Liver (tissue), 9 donors: ENCODE results near the gene MTOR. TPM values are rescaled to one million over a fixed set of nuclear protein-coding genes. Genes with fewer than 3 reads are reported as not detected.

Source experiments
- DNase-seq: peaks from one replicate; pipeline ENCODE4 v3.0.0-alpha.2; 2017; ENCODE audit warnings: low spot score
- H3K27ac ChIP-seq, 2 donors: one replicate each; pipeline ENCODE4 v1.7.0; 2013; ENCODE audit warnings: inconsistent platforms in 2 of 2, low read length in 2 of 2, control low read depth in 1 of 2, low read depth in 1 of 2, mild to moderate bottlenecking in 1 of 2
- H3K27me3 ChIP-seq, 4 donors: one replicate each; pipeline versions ENCODE4 v1.6.1 to v1.7.0; 2013; ENCODE audit warnings: low read length in 3 of 4, inconsistent platforms in 1 of 4, mild to moderate bottlenecking in 1 of 4, moderate library complexity in 1 of 4; ENCODE audit not compliant: control insufficient read depth in 4 of 4, insufficient read depth in 4 of 4
- H3K36me3 ChIP-seq, 4 donors: one replicate each; pipeline versions ENCODE4 v1.6.1 to v1.7.0; 2013; ENCODE audit warnings: low read length in 3 of 4, mild to moderate bottlenecking in 3 of 4, low read depth in 1 of 4, moderate library complexity in 1 of 4; ENCODE audit not compliant: control insufficient read depth in 4 of 4, insufficient read depth in 3 of 4
- H3K4me1 ChIP-seq, 4 donors: one replicate each; pipeline versions ENCODE4 v1.6.1 to v1.7.0; 2013; ENCODE audit warnings: low read length in 3 of 4, mild to moderate bottlenecking in 3 of 4, moderate library complexity in 1 of 4; ENCODE audit not compliant: control insufficient read depth in 4 of 4, insufficient read depth in 4 of 4
- H3K4me3 ChIP-seq, 3 donors: one replicate each; pipeline versions ENCODE4 v1.6.1 to v1.7.0; 2013; ENCODE audit warnings: low read length in 3 of 3, control low read depth in 1 of 3, low read depth in 1 of 3, mild to moderate bottlenecking in 1 of 3
- H3K9ac ChIP-seq, 2 donors: one replicate each; pipeline ENCODE4 v1.7.0; 2013; ENCODE audit warnings: low read length in 2 of 2, mild to moderate bottlenecking in 2 of 2, moderate library complexity in 2 of 2, control low read depth in 1 of 2, low read depth in 1 of 2
- H3K9me3 ChIP-seq, 4 donors: one replicate each; pipeline versions ENCODE4 v1.6.1 to v1.7.0; 2013; ENCODE audit warnings: low read length in 3 of 4; ENCODE audit not compliant: control insufficient read depth in 4 of 4
- EGR1 ChIP-seq, 2 donors: IDR thresholded peaks; 2 replicates each; pipeline ENCODE4 v1.6.1; 2016 to 2018; ENCODE audit warnings: antibody characterized with exemption in 2 of 2, low read depth in 2 of 2
- FOXA1 ChIP-seq: IDR thresholded peaks from 2 replicates; pipeline ENCODE4 v1.6.1; 2016; ENCODE audit warnings: antibody characterized with exemption
- FOXA2 ChIP-seq: IDR thresholded peaks from 2 replicates; pipeline ENCODE4 v1.6.1; 2016; ENCODE audit warnings: antibody characterized with exemption
- GABPA ChIP-seq, 2 donors: IDR thresholded peaks in 1 of 2; conservative IDR thresholded peaks in 1 of 2; 2 replicates each; pipeline ENCODE4 v1.6.1; 2016; ENCODE audit warnings: antibody characterized with exemption in 2 of 2, mild to moderate bottlenecking in 1 of 2, moderate library complexity in 1 of 2
- HNF4A ChIP-seq, 2 donors: conservative IDR thresholded peaks; 2 replicates each; pipeline ENCODE4 v1.6.1; 2016; ENCODE audit warnings: antibody characterized with exemption in 2 of 2, mild to moderate bottlenecking in 2 of 2
- HNF4G ChIP-seq: IDR thresholded peaks from 2 replicates; pipeline ENCODE4 v1.6.1; 2016; ENCODE audit warnings: antibody characterized with exemption
- JUND ChIP-seq, 2 donors: IDR thresholded peaks; 2 replicates each; pipeline ENCODE4 v1.6.1; 2016; ENCODE audit warnings: antibody characterized with exemption in 2 of 2
- NR2F2 ChIP-seq: IDR thresholded peaks from 2 replicates; pipeline ENCODE4 v1.6.1; 2016; ENCODE audit warnings: antibody characterized with exemption
- RAD21 ChIP-seq, 2 donors: IDR thresholded peaks; 2 replicates each; pipeline ENCODE4 v1.6.1; 2016; ENCODE audit warnings: antibody characterized with exemption in 2 of 2, mild to moderate bottlenecking in 2 of 2
- RXRA ChIP-seq, 2 donors: IDR thresholded peaks; 2 replicates each; pipeline ENCODE4 v1.6.1; 2017 to 2018; ENCODE audit warnings: antibody characterized with exemption in 2 of 2, mild to moderate bottlenecking in 1 of 2
- SP1 ChIP-seq: IDR thresholded peaks from 2 replicates; pipeline ENCODE4 v1.6.1; 2018; ENCODE audit warnings: antibody characterized with exemption, mild to moderate bottlenecking
- TAF1 ChIP-seq: conservative IDR thresholded peaks from 2 replicates; pipeline ENCODE4 v1.6.1; 2016; ENCODE audit warnings: antibody characterized with exemption, mild to moderate bottlenecking
- YY1 ChIP-seq: IDR thresholded peaks from 2 replicates; pipeline ENCODE4 v1.6.1; 2016; ENCODE audit warnings: antibody characterized with exemption, mild to moderate bottlenecking
- WGBS: extraction: QIAGEN DNeasy Blood & Tissue Kit; methylation state at CpG from one replicate; pipeline ENCODE4 v1.1.7; 2013; 5-methylcytosine and 5-hydroxymethylcytosine counted together
- polyA plus RNA-seq, 2 donors: library from polyadenylated mRNA; stranded (reverse) in 1 of 2; unstranded in 1 of 2; fragments of 200-250 nt in 1 of 2; fragments of >200 nt in 1 of 2; fragmentation: Nextera tagmentation in 1 of 2; extraction: Ambion mirVana in 1 of 2; gene quantifications; one replicate each; pipeline versions ENCODE4 v1.2.1 to v1.2.3, GENCODE V29; 2013 to 2015
- total RNA-seq, 2 donors: library from RNA; depleted of rRNA; stranded (reverse); fragments of >200 nt; gene quantifications; one replicate each; pipeline ENCODE4 v1.2.3, GENCODE V29; 2014
- TF ChIP-seq, protein P1 (sequence below): IDR thresholded peaks from 2 replicates; pipeline ENCODE4 v1.6.1; 2016; ENCODE audit warnings: antibody characterized with exemption
- TF ChIP-seq, protein P2 (sequence below): IDR thresholded peaks from 2 replicates; pipeline ENCODE4 v1.6.1; 2016; ENCODE audit warnings: antibody characterized with exemption
- TF ChIP-seq, protein P3 (sequence below): IDR thresholded peaks from 2 replicates; pipeline ENCODE4 v1.6.1; 2016; ENCODE audit warnings: antibody characterized with exemption, mild to moderate bottlenecking
- TF ChIP-seq, protein P4 (sequence below): IDR thresholded peaks from 2 replicates; pipeline ENCODE4 v1.6.1; 2016; ENCODE audit warnings: antibody characterized with exemption
- TF ChIP-seq, protein P5 (sequence below): fragments of 150-350 bp; IDR thresholded peaks from 2 replicates; pipeline ENCODE4 v1.5.1; 2017; ENCODE audit warnings: improper control_type of control experiment, low read depth, low read length; ENCODE audit not compliant: missing input control
- donor health status: healthy.
- donor health status: healthy.
- donor health status: healthy.
- donor health status: healthy.
- donor health status: healthy.

The MTOR gene
- total RNA-seq = 10 to 100 TPM; 21.8 to 45.0 TPM
- polyA plus RNA-seq = 10 to 100 TPM; 11.6 to 18.0 TPM

DNA sequence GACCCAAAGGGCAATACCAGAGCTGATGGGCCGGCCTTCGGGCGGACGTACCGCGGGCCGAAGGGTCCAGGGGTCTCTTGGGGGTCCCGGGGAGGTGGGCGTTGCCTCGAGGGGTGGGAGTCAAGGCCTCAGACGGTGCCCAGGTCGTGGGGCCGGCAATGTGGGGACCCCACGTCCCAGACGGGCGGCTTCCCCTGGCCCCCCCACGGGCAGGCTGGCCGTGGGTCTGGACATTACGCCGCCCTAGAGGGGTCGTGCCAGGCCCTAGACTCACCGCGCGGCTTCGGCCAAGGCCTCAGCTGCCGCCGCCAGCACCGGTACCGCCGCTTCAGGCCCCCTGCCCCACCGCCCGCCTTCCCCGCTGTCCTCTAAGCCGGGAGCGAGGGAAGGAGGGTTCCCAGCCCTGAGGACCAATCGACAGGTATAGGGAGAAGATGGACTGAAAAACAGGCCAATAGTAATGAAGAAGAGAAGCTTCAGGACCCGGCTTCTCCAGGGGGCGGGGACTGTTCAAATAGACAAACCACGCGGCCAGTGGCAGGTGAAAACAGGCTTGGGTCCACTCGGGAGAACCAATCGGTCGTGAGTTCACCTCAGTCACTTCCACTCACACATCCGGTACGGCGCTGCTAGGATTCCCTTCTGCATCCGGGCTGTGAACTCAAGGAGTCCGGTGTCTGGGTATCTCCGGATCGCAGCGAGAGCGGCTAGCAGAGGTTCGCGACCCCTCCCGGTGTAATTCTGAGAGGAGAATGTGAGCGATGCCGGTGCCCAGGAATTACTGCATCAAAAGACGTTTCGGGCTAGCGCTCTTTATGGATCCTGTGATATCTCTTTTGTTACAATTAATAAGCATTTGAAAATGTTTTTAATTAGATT is at the start of gene MTOR:
TSS of gene MTOR (minus strand) at position 381 of the 879 bp plus-strand sequence. CDS start 3,142 bp downstream, outside the sequence.
- Histone ChIP-seq H3K4me3 (peak within 1 kb of the TSS; percentile 88 to 97 (median 97)), H3K9me3 (no peaks in the 10 kb centered on the region), H3K9ac (peak within 1 kb of the TSS; percentile 84 to 91), H3K4me1 (peaks cover 2 to 10% (median 7%) of the 10 kb centered on the region in 4 donors), H3K27me3 (no peaks in the 10 kb centered on the region), H3K27ac (peak within 1 kb of the TSS; percentile 87 to 93), H3K36me3 (peaks cover 6 to 16% (median 12%) of the 10 kb centered on the region in 4 donors)
- under 1% methylated on average over 60 of the region's 60 CpGs for WGBS
- TF ChIP-seq, protein P1, sequence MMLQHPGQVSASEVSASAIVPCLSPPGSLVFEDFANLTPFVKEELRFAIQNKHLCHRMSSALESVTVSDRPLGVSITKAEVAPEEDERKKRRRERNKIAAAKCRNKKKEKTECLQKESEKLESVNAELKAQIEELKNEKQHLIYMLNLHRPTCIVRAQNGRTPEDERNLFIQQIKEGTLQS = no peak
- TF ChIP-seq, protein P2, sequence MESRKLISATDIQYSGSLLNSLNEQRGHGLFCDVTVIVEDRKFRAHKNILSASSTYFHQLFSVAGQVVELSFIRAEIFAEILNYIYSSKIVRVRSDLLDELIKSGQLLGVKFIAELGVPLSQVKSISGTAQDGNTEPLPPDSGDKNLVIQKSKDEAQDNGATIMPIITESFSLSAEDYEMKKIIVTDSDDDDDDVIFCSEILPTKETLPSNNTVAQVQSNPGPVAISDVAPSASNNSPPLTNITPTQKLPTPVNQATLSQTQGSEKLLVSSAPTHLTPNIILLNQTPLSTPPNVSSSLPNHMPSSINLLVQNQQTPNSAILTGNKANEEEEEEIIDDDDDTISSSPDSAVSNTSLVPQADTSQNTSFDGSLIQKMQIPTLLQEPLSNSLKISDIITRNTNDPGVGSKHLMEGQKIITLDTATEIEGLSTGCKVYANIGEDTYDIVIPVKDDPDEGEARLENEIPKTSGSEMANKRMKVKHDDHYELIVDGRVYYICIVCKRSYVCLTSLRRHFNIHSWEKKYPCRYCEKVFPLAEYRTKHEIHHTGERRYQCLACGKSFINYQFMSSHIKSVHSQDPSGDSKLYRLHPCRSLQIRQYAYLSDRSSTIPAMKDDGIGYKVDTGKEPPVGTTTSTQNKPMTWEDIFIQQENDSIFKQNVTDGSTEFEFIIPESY = peak; percentile 61
- TF ChIP-seq HNF4A (conservative IDR thresholded peaks at IDR 0.05) (peak; percentile 27 to 61), FOXA2 (no peak), TAF1 (peak; percentile 62), FOXA1 (peak; percentile 28), EGR1 (IDR thresholded peaks at IDR 0.05; ENCODE audit: low read depth in 2 of 2) (no peak), HNF4G (no peak), JUND (IDR thresholded peaks at IDR 0.05) (peak in 1 of 2 donors; percentile 27), RXRA (IDR thresholded peaks at IDR 0.05) (peak; percentile 84 to 95), RAD21 (IDR thresholded peaks at IDR 0.05) (peak in 1 of 2 donors; percentile 33), NR2F2 (peak; percentile 70), YY1 (peak; percentile 88), GABPA (IDR thresholded peaks at IDR 0.05 in 1 of 2, conservative IDR thresholded peaks at IDR 0.05 in 1 of 2) (peak; percentile 100), SP1 (peak; percentile 98)
- TF ChIP-seq, protein P3, sequence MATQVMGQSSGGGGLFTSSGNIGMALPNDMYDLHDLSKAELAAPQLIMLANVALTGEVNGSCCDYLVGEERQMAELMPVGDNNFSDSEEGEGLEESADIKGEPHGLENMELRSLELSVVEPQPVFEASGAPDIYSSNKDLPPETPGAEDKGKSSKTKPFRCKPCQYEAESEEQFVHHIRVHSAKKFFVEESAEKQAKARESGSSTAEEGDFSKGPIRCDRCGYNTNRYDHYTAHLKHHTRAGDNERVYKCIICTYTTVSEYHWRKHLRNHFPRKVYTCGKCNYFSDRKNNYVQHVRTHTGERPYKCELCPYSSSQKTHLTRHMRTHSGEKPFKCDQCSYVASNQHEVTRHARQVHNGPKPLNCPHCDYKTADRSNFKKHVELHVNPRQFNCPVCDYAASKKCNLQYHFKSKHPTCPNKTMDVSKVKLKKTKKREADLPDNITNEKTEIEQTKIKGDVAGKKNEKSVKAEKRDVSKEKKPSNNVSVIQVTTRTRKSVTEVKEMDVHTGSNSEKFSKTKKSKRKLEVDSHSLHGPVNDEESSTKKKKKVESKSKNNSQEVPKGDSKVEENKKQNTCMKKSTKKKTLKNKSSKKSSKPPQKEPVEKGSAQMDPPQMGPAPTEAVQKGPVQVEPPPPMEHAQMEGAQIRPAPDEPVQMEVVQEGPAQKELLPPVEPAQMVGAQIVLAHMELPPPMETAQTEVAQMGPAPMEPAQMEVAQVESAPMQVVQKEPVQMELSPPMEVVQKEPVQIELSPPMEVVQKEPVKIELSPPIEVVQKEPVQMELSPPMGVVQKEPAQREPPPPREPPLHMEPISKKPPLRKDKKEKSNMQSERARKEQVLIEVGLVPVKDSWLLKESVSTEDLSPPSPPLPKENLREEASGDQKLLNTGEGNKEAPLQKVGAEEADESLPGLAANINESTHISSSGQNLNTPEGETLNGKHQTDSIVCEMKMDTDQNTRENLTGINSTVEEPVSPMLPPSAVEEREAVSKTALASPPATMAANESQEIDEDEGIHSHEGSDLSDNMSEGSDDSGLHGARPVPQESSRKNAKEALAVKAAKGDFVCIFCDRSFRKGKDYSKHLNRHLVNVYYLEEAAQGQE = peak; percentile 87
- TF ChIP-seq, protein P4, sequence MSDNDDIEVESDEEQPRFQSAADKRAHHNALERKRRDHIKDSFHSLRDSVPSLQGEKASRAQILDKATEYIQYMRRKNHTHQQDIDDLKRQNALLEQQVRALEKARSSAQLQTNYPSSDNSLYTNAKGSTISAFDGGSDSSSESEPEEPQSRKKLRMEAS = peak; percentile 95
- DNase-seq = peak; percentile 95

- Histone ChIP-seq H3K9me3 (no peaks in the 10 kb centered on the region), H3K27ac (no peak overlapping the region), H3K9ac (no peak overlapping the region), H3K4me3 (no peak overlapping the region), H3K36me3 (no peaks in the 10 kb centered on the region), H3K27me3 (no peaks in the 10 kb centered on the region), H3K4me1 (no peaks in the 10 kb centered on the region)
- 92% methylated on average over 7 of the region's 7 CpGs for WGBS
- no peak for DNase-seq
- TF ChIP-seq, protein P1 = no peak
- TF ChIP-seq, protein P3 = no peak
- TF ChIP-seq SP1 = no peak
- TF ChIP-seq RXRA (IDR thresholded peaks at IDR 0.05) = no peak
- no peak for TF ChIP-seq JUND (IDR thresholded peaks at IDR 0.05)
- TF ChIP-seq, protein P5, sequence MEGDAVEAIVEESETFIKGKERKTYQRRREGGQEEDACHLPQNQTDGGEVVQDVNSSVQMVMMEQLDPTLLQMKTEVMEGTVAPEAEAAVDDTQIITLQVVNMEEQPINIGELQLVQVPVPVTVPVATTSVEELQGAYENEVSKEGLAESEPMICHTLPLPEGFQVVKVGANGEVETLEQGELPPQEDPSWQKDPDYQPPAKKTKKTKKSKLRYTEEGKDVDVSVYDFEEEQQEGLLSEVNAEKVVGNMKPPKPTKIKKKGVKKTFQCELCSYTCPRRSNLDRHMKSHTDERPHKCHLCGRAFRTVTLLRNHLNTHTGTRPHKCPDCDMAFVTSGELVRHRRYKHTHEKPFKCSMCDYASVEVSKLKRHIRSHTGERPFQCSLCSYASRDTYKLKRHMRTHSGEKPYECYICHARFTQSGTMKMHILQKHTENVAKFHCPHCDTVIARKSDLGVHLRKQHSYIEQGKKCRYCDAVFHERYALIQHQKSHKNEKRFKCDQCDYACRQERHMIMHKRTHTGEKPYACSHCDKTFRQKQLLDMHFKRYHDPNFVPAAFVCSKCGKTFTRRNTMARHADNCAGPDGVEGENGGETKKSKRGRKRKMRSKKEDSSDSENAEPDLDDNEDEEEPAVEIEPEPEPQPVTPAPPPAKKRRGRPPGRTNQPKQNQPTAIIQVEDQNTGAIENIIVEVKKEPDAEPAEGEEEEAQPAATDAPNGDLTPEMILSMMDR = no peak
- TF ChIP-seq NR2F2 = no peak
- no peak for TF ChIP-seq TAF1
- no peak for TF ChIP-seq GABPA (IDR thresholded peaks at IDR 0.05 in 1 of 2, conservative IDR thresholded peaks at IDR 0.05 in 1 of 2)
- no peak for TF ChIP-seq YY1
- no peak for TF ChIP-seq FOXA1
- no peak for TF ChIP-seq FOXA2
- no peak for TF ChIP-seq RAD21 (IDR thresholded peaks at IDR 0.05)
Measured at GRCh38 chr1:11309385-11309784, 47.0 kb upstream of the MTOR start.
